Hippocampal formation (tissue), 2 donors: ENCODE data around the gene ACTR10.
A peak's percentile ranks its signal among the peaks of the same experiment; 100 is the strongest.
"Not testable (repeated sequence)": the region's sequence is repeated elsewhere in the genome, so short reads cannot be mapped to it uniquely, and the experiment has no call there.

Source experiments
- DNase-seq, 2 donors: peaks; one replicate each; lab custom pipeline; 2025; lab: John Stamatoyannopoulos, UW

Gene ACTR10

GRCh38 chr14:58216544-58216943, 16.6 kb downstream of the ACTR10 start:
- no peak for DNase-seq

- DNase-seq: no peak
Measured at GRCh38 chr14:58227096-58227819, 27.3 kb downstream of the ACTR10 start.

- peak in 1 of 2 donors; percentile 3 for DNase-seq
Measured at GRCh38 chr14:58238252-58239243, 38.6 kb downstream of the ACTR10 start.

GRCh38 chr14:58239244-58240195, 39.6 kb downstream of the ACTR10 start:
- DNase-seq: peak; percentile 49 to 75

- no peak for DNase-seq
Measured at GRCh38 chr14:58243790-58244555, 44.0 kb downstream of the ACTR10 start.

GRCh38 chr14:58244556-58245387, 44.8 kb downstream of the ACTR10 start, which contains the start of gene PSMA3:
PSMA3 (plus strand) TSS chr14:58244843; CDS start chr14:58244921, 78 bp downstream.
- DNase-seq: peak; percentile 97 to 98

GRCh38 chr14:58245562-58245961, 45.6 kb downstream of the ACTR10 start:
- no peak for DNase-seq

GRCh38 chr14:58249611-58250010, 49.7 kb downstream of the ACTR10 start:
- no peak for DNase-seq

- DNase-seq: no peak
Measured at GRCh38 chr14:58258156-58258555, 58.2 kb downstream of the ACTR10 start.

- DNase-seq: not testable (repeated sequence)
Measured at GRCh38 chr14:58262005-58262404, 62.1 kb downstream of the ACTR10 start.

- DNase-seq: no peak
Measured at GRCh38 chr14:58265401-58265800, 65.5 kb downstream of the ACTR10 start.

- DNase-seq: no peak
Measured at GRCh38 chr14:58270628-58271027, 70.7 kb downstream of the ACTR10 start.

- DNase-seq: no peak
Measured at GRCh38 chr14:58272588-58273372, 72.8 kb downstream of the ACTR10 start.

- DNase-seq: no peak
Measured at GRCh38 chr14:58274881-58275280, 74.9 kb downstream of the ACTR10 start.

GRCh38 chr14:58275527-58276190, 75.7 kb downstream of the ACTR10 start:
- no peak for DNase-seq

- DNase-seq: no peak
Measured at GRCh38 chr14:58276208-58276607, 76.3 kb downstream of the ACTR10 start.

- no peak for DNase-seq
Measured at GRCh38 chr14:58278177-58278576, 78.2 kb downstream of the ACTR10 start.
